Measurements from ENCODE around the gene PIK3CB.
"Not testable (repeated sequence)": the region's sequence is repeated elsewhere in the genome, so short reads cannot be mapped to it uniquely, and the experiment has no call there.

Gene PIK3CB

DNA sequence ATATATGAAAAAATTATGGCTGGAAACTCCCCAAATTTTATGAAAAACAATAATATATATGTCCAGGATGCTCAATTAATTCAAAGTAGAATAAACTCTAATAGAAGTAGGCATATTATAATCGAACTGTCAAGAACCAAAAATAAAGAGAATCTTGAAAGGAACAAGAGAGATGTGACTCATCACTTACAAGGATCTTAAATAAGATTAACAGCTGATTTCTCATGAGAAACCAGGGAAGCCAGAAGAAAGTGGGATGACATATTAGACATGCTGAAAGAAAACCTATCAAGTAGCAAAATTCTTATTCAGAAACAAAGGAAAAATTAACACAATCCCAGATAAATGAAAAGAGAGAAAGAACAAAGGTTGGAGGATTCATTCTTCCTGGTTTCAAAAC is 159.3 kb downstream of the PIK3CB start:
- DNase-seq, result no peak

DNA sequence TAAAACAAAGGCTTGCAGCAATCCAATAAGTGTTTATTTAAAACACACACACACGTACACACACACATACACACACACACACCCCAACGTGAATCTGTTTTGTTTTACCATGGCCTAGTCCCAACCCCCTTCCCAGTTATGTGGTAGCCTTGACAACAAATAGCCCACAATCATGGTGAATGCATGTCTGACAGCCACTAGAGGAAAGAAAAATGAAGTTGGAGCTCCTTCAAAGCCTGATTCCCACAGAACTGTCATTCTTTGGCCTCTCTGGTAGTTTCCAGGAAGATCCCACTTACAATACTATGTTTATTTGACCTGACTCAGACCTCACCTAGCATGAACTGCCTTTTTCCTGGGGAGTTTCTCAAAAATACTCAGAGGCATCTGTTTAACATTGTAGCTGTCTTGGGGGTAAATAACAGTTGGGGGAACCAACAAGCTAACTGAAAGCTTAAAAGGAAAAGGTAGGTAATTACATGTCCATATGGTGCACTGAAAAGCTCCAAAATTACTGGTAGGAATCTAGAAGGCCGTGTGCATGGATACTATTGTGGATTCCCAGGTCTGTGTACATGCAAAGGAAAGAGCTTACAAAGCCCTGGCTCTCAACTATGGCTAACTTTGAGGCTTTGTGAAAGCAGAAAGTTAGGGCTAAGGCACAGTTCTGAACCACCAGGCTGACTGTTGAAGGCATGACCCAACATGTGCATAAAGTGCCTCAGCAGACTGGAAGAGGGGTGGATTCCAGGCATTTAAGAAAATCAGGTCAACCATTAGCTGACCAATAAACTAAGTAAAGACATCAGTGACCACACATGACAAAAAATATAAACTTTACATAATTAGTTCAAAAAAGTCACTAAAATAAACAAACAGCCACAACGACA is 160.8 kb downstream of the PIK3CB start:
- no peak for DNase-seq

DNA sequence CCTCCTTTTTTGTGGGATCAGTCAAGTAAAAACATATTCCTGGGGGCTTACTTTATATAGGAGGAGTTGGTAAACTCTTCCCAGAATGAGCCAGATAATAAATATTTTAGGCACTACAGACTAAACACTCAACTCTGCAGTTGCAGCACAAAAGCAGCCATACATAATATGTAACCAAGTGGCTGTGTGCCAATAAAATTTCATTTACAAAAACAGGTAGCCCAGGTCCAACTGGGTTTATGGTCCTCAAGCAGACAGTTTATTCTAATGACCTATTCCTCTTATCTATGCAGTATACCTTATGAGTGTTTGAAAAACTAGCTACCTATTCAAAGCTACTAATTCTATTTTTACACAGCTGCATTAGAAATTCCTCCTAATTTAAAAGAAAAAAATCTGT is 164.3 kb downstream of the PIK3CB start:
- peak in 1 of 2 experiments; percentile 0 for DNase-seq

DNA sequence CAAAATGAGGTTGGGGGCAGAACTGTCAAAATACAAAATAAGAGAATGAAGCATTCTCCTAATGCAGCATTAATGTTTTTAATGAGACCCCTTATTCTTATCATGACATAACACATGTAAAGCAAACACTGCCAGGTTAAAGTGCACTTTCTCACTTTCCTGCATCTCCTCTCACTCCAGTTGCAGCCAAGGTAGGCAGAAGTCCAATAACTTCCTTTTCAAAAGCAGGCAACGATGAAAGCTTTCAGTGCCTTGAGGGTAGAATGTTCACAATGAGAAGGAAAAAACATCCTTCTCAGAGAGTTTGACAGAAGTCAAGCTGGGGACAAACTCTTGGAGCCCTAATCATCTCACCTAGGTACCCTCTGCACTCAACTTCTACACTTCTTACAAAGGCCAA is 166.6 kb downstream of the PIK3CB start:
- no peak for DNase-seq

DNA sequence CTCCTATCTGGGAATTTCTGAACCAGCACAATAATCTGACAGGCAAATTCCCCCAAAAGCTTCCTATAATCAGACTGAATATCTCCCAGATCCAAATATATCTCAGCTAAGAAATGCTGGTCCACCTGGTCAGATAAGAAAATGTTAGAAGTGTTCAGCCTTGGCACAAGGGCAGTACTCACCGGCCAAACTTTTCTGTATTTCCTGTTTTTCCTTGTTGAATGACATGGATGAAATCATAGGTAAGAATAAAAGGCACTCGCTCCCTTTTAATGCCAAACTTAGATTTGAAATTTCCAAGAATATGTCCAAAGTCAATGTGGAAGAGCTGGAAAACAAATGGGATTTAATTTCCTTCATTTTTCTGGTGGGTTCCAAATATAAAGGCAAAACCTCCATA is 177.2 kb downstream of the PIK3CB start:
- DNase-seq, result no peak

DNA sequence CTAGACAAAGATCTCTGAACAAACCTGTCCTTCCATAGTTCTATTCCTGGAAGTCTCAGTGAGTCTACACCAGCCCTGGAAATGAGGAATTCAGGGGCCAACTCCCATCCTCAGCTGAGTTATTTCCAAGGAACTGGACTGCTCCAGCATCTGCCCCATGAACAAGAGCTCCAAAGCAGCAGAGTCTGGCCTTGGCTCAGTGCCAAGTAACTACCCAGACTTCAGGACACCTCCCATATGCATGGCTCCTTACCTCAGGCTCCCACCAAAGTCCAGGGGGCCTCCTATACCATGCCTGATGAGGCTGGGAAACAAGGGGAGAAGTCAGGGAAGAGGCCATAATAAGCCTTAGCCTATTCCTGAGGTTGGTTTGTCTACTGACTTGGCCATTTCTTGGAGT is 181.2 kb downstream of the PIK3CB start:
- no peak for DNase-seq

DNA sequence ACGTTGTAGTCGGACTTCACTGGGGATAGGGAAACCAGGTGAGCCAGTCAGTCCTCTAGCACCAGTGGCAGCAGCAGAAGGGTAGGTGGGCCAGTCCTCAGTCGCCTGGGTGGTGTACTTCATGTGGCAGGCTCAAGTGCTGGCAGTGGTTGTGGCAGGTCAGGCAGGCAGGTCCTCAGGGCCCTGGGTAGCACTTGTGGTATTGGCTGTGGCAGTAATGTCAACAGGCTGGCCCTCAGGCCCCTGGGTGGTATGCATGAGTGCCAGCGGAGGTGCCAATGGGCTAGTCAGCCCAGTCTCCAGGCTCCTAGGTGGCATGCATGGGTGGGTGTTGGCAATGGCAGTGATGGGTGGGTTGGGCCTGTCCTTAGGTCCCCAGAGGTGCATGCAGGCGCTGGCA is 185.6 kb downstream of the PIK3CB start:
- no peak for DNase-seq

DNA sequence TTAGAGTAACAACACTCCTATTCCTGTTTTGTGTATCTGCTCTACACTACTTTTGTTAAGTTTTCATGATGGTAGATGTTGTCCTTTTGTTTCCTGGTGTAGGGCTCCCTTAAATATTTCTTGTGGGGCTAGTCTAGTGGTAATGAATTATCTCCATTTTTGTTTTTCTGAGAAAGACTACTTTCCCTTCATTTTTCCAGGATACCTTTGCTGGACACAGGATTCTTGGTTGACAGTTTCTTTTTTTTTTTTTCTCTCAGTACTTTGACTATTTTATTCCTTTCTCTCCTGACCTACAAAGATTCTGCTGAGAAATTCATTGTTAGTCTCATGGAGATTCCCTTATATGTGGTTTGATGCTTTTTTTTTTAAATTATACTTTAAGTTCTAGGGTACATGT is 188.2 kb downstream of the PIK3CB start:
- no peak for DNase-seq

DNA sequence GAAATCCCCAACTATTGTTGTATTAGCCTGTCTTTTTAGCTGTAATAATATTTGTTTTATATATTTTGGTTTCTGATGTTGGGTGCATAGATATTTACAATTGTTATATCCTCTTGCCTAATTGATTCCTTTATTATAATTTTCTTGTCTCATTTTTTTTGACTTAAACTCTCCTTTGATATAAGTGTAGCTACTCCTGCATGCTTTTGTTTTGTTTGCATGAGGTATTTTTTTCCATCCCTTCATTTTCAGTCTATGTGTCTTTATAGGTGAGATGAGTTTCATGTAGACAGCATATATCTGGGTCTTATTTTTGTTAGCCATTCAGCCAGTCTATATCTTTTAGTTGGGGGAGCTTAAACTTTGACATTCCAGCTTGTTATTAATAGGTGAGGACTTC is 188.7 kb downstream of the PIK3CB start:
- no peak for DNase-seq

DNA sequence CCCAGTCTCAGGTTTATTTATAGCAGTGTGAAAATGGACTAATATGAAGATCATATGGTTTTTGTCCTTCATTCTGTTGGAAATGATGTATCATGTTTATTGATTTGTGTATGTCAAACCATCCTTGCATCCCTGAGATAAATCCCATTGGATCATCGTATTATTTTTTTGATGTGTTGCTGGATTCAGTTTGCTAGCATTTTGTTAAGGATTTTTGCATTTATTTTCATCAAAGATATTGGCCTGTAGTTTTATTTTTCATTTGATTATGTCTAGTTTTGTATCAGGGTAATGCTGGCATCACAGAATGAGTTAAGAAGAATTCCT is 191.8 kb downstream of the PIK3CB start:
- no peak for DNase-seq

DNA sequence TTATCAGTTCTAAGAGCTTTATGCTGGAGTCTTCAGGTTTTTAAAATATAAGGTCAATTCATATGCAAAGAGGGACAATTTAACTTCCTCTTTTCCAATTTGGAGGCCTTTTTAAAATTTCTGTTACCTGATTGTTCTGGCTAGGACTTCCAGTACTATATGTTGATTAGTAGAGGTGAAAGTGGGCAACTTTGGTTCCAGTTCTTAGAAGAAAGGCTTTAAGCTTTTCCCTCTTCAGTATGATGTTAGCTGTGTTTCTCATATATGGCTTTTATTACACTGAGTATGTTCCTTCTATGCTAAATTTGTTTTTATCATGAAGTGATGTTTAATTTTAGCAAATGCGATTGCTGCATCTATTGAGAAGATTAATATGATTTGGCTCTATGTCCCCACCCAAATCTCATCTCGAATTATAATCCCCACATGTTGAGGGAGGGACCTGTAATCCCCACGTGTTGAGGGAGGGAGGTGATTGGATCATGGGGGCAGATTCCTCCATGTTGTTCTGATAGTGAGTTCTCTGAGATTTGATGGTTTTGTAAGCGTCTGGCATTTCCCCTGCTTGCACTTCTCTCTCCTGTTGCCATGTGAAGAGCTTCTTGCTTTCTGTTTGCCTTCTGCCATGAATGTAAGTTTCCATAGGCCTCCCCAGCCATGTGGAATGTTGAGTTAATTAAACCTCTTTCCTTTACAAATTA is 192.4 kb downstream of the PIK3CB start:
- DNase-seq, result no peak

DNA sequence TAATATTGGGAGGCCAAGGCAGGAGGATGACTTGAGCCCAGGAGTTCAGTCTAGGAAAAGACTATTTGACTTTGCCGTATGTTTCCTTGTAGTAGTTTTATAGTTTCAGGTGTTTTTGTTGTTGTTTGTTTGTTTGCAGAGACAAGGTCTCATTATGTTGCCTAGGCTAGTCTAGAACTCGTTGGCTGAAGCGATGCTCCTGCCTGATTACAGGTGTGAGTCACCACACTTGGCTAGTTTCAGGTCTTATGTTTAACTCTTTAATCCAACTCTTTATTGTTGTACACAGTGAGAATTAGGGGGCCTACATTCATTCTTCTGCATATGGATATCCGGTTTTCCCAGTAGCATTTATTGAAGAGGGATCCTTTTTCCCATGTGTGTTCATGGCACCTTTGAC is 194.2 kb downstream of the PIK3CB start:
- DNase-seq, result no peak

DNA sequence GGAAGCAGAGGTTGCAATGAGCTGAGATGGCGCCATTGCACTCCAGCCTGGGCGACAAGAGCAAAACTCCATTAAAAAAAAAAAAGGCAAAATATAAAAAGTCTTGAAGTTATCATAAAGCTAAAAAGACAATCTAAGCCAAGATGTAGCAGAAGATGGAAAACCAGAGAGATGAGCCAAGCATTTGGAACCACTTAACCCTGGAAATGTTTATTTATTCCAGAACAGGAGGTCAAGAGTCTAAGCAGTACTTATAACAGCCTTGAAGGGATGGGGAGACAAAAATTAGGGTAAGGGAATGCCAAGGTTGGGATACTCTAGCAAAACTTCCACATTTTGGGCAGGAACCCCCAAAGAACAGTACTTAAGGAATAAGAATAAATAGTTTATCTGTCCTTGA is 196.1 kb downstream of the PIK3CB start:
- no peak for DNase-seq

DNA sequence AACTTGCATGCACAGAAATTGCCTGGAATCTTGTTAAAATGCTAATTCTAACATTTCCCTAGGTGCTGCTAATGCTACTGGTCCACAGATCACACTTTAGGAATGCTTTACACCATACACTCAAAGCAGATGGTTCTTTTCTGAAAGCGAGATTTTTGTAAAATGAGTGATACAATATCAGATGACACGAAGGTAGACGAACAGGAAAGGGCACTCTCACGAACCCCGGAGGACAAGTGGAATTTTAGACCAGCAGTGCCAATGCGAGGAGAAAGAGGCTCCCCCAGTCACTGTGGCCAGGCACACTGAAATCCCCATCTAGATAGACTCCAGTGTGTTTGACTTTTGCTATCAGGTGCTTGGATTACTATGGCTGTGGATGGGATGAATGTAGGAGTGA is 205.2 kb downstream of the PIK3CB start:
- DNase-seq, result no peak

DNA sequence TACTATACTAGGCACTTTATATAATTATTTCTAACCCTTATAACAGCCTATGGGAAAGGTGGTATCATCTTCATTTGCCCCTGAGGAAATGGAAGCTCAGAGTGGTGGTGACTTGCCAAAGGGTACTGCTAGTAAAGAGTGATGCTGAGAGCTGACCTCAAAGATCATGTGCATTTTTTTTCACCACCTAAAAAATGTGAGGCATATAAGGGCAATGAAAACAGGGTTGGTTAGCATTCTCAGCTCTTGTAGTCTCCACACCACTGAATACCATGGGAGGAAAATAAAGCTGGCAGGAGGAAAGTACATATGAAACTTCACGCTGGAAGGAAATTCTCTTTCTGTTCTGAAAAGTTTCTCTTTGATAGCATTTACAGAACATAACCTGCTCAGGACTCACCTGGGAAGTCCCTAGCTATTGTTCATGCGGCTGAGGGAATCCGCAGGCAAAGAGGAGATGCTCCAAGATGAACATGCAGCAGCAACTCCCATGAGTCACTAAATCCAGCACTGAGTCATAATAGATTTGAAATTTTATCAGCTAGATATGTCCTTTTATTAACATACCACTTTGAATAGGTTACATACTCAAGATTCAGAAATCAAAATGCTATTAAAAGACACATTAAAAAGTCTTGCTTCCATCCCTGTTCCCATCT is 208.9 kb downstream of the PIK3CB start:
- no peak for DNase-seq

DNA sequence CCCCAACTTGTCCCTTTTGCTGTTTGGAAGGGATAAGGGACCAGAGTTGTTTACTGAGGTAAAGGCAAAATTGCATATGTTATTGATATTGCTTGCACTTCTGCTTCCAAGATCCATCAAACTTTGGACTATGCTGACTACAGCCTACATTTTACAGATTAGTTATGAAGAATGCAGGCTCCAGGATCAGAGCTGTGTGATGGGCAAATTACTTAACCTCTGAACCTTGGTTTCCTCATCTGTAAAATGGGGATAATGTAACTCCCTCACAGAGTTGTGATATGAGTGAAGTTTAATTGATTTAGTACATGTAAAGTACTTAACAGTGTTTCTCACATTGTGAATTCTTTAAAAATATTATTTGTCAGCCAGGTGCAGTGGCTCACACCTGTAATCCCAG is 210.2 kb downstream of the PIK3CB start:
- no peak for DNase-seq

DNA sequence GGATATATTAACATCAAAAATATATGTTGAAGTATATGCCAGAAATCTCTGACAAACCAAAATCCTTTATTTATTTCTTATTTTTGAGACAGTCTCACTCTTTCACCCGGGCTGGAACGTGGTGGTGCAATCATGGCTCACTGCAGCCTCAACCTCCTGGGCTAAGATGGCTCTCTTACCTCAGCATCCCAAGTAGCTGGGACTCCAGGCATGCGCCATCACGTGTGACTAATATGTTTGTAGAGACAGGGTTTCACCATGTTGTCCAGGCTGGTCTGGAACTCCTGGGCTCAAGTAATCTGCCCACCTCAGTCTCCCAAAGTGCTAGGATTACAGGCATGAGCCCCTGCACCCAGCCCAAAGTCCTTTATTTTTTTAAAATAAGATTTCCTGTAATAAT is 214.3 kb downstream of the PIK3CB start:
- no peak for DNase-seq

DNA sequence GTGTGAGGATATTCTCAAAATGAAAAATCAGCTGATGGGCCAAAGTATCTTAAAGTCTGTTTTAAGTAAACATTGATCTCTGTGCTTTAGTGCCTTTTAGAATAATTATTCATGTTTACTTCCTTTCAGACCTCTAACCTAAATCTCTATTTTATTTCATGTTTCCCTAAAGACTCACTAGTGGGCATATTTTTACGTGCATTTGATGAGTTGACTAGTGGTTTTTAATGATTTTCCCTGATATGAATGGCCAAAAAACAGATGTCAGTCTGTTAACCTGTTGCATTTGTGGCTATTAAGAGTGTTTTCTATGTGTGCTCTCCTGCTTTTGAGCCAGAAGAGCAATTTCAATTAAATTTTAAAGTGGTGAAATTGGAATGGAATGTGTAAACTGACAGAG is 219.3 kb downstream of the PIK3CB start:
- DNase-seq, result no peak

DNA sequence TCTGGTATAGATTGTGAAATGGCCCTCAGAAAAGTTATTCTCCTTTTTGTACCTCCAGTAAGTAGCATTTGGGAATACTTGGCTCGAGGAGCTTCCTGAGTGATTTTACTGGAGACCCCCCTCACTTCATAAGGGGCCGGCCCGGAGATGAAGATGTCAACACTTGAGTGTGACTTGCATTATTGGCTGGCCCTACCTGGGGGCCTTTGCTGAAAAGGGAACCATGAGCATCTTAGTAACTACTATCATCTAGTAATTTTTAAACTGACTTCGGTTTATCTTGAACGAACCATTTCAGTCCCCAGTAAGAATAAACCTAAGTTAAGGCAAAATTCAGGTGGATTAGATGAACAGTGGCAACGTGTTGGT is 224.8 kb downstream of the PIK3CB start:
- no peak for DNase-seq

DNA sequence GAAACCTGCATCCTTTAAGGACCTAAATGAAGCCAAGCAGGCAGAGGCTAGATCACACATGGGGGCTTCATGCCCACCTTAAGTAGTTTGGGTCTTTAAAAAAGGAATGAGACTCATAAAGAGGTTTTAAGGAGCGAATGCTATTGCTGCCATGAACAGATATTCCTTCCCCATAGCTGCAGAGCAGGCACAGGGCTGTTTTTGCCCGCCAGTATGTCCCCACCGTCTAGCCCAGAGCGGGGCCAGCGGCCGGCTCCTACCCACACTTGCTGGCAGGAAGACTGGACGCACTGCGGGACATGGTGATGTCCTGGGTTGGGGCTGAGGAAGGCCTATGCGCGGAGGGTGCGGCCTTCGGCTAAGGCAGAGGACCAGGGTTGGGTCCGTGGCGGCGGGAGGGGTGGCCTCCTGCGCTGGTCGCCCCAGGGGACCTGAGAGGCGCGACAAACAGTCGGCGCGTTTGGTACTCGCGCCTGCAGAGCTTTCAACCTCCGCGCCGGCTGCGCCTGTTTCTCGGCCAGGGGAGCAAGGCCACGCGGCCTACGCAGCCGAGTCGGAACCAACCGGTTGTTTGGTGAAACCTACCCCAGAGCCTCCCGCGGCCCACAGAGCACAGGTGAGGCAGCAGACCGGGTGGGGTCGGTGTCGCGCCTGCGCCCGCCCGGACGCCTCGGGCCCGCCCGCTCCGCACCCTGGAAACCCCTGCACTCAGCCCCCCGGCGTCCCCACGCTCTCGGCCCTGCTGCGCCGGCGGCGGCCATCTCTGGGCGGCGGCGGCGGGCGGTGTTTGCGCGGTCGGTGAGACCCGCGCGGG is 226.2 kb downstream of the PIK3CB start, which contains the start of gene FAIM:
FAIM (plus strand) TSS at position 450 of the 814 bp plus-strand sequence. CDS start 10,956 bp downstream, outside the sequence.
- DNase-seq, result peak; percentile 31 to 88

DNA sequence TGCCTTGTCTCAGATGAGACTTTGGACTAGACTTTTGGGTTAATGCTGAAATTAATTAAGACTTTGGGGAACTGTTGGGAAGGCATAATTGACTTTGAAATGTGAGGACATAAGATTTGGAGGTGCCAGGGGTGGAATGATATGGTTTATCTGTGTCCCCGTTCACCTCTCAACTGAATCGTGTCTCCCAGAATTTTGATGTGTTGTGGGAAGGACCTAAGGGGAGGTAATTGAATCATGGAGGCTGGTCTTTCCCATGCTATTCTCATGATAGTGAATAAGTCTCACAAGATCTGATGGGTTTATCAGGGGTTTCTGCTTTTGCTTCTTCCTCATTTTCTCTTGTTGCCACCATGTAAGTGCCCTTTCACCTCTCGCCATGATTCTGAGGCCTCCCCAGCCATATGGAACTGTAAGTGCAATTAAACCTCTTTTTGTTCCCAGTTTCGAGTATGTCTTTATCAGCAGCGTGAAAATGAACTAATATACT is 230.6 kb downstream of the PIK3CB start:
- DNase-seq, result not testable (repeated sequence)

Data from NCI-H526 (cell line).